Measurements from ENCODE around the gene CDIPT. TPM values are rescaled to one million over a fixed set of nuclear protein-coding genes. Genes with fewer than 3 reads are reported as not detected.
A peak's percentile ranks its signal among the peaks of the same experiment; 100 is the strongest.

Gene CDIPT
- total and polyA plus RNA-seq, 3 experiments from 2014 or later, result 63.9 to 109 (median 68.4) TPM

GRCh38 chr16:29854520-29855100 is 8.4 kb downstream of the CDIPT start:
- POLR2A ChIA-PET, result interaction anchor here (0.8 to 0.9 kb wide), 2 partner anchors 30 to 38 kb away, joined by 3 to 4 read pairs; no protein-coding TSS in a partner anchor
- Mint-ChIP-seq H3K27me3 (no peaks in the 10 kb centered on the region), H3K27ac (peak overlapping the region in 1 of 8 donors; percentile 67), H3K4me1 (peaks cover 0 to 4% (median 0%) of the 10 kb centered on the region in 3 donors), H3K36me3 (peaks cover 4 to 21% (median 4%) of the 10 kb centered on the region in 3 donors), H3K4me3 (no peak overlapping the region), H3K9me3 (no peaks in the 10 kb centered on the region)
- no peaks in the 10 kb centered on the region for H3K9me3 ChIP-seq (ENCODE audit: low read length)
- DNase-seq, result no peak
- H3K27ac ChIP-seq (ENCODE audit: low read depth, low read length), result no peak overlapping the region
- CTCF ChIA-PET, result interaction anchor here (0.9 to 1.7 kb wide), 4 partner anchors 22 to 175 kb away, joined by 3 read pairs; no protein-coding TSS in a partner anchor
- H3K4me3 ChIP-seq (ENCODE audit: low read length), result no peak overlapping the region
- H3K36me3 ChIP-seq (ENCODE audit: insufficient read depth, low read length), result no peaks in the 10 kb centered on the region
- H3K27me3 ChIP-seq (ENCODE audit: insufficient read depth, low read length, poor library complexity, severe bottlenecking), result no peaks in the 10 kb centered on the region
- H3K4me1 ChIP-seq (ENCODE audit: insufficient read depth, low read length), result no peaks in the 10 kb centered on the region

- Histone ChIP-seq H3K9me3 (ENCODE audit: low read length) (no peaks in the 10 kb centered on the region), H3K27me3 (ENCODE audit: insufficient read depth, low read length, poor library complexity, severe bottlenecking) (no peaks in the 10 kb centered on the region), H3K27ac (ENCODE audit: low read depth, low read length) (no peak overlapping the region), H3K4me1 (ENCODE audit: insufficient read depth, low read length) (no peaks in the 10 kb centered on the region), H3K36me3 (ENCODE audit: insufficient read depth, low read length) (no peaks in the 10 kb centered on the region), H3K4me3 (ENCODE audit: low read length) (no peak overlapping the region)
- Mint-ChIP-seq H3K4me1 (peaks cover 3 to 8% (median 5%) of the 10 kb centered on the region in 3 donors), H3K27me3 (no peaks in the 10 kb centered on the region), H3K9me3 (no peaks in the 10 kb centered on the region), H3K27ac (no peak overlapping the region), H3K4me3 (no peak overlapping the region), H3K36me3 (peaks cover 0 to 16% (median 0%) of the 10 kb centered on the region in 3 donors)
- DNase-seq, result no peak
- ChIA-PET POLR2A (no interaction called here), CTCF (interaction anchor here (1.0 to 1.7 kb wide), 5 partner anchors 14 to 153 kb away, joined by 3 to 6 read pairs (median 3); no protein-coding TSS in a partner anchor)
Measured at GRCh38 chr16:29852654-29853053, 10.4 kb downstream of the CDIPT start.

DNA sequence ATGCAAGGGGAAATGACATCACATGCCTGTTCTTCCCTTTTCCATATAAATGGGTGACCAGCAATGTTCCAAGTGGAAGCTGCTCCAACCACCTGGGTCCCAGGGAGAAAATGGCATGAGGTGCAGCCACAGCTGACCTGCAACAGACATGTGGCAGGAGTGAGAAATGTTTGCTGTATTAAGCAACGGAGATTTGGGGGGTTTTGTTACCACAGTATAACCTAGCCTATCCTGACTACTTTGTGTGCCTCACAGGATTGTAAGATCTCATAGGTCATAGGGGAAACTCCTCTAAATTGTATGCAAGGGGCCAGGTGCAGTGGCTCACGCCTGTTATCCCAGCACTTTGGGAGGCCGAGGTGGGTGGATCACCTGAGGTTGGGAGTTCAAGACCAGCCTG is 12.0 kb downstream of the CDIPT start:
- no peaks in the 10 kb centered on the region for H3K4me1 ChIP-seq (ENCODE audit: insufficient read depth, low read length)
- Mint-ChIP-seq H3K9me3 (no peaks in the 10 kb centered on the region), H3K27me3 (no peaks in the 10 kb centered on the region), H3K36me3 (peaks cover 0 to 26% (median 4%) of the 10 kb centered on the region in 3 donors), H3K4me3 (no peak overlapping the region), H3K4me1 (peaks cover 3 to 8% (median 5%) of the 10 kb centered on the region in 3 donors), H3K27ac (peak overlapping the region in 1 of 8 donors; percentile 36)
- no peaks in the 10 kb centered on the region for H3K27me3 ChIP-seq (ENCODE audit: insufficient read depth, low read length, poor library complexity, severe bottlenecking)
- H3K9me3 ChIP-seq (ENCODE audit: low read length), result no peaks in the 10 kb centered on the region
- no peak overlapping the region for H3K4me3 ChIP-seq (ENCODE audit: low read length)
- DNase-seq, result no peak
- CTCF ChIA-PET, result interaction anchor here (0.8 to 1.7 kb wide), 2 partner anchors 43 to 150 kb away, joined by 3 to 6 read pairs; no protein-coding TSS in a partner anchor
- POLR2A ChIA-PET, result interaction anchor here (0.6 to 0.7 kb wide), 4 partner anchors 43 to 215 kb away, joined by 4 to 7 read pairs (median 5); no protein-coding TSS in a partner anchor
- H3K27ac ChIP-seq (ENCODE audit: low read depth, low read length), result no peak overlapping the region
- peaks cover 5% of the 10 kb centered on the region for H3K36me3 ChIP-seq (ENCODE audit: insufficient read depth, low read length)

DNA sequence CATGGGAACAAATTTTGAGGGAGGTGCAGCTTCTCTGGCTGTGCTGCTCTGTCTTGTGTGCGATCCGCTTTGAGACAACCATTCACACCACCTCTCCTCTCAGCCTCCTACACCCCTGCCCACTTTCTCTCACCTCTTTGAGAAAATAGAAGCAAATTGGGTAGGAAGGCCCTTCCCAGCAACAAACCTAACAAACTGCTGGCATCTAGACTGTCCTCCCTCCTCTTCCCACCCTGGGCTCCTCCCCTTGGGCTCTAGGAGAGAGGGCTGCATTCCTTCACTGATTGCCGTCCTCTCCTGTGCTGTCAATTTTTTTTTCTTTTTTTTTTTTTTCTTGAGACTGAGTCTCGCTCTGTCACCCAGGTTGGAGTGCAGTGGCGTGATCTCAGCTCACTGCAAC is 13.5 kb downstream of the CDIPT start:
- H3K27me3 Mint-ChIP-seq, result no peaks in the 10 kb centered on the region
- peak overlapping the region in 1 of 8 donors; percentile 76 for H3K27ac Mint-ChIP-seq
- CTCF ChIA-PET, result interaction anchor here (0.7 to 5.8 kb wide), 24 partner anchors 7 to 209 kb away, joined by 3 to 88 read pairs (median 8); partner anchors contain the start of genes CDIPT, KIF22, MVP and PAGR1
- H3K36me3 Mint-ChIP-seq, result peaks cover 5 to 40% (median 9%) of the 10 kb centered on the region in 3 donors
- POLR2A ChIA-PET, result interaction anchor here (0.6 to 1.6 kb wide), 3 partner anchors 17 to 62 kb away, joined by 3 to 7 read pairs (median 6); partner anchors contain the start of gene PAGR1
- no peak overlapping the region for H3K4me3 Mint-ChIP-seq
- no peak for DNase-seq
- H3K4me3 ChIP-seq (ENCODE audit: low read length), result no peak overlapping the region
- H3K4me1 ChIP-seq (ENCODE audit: insufficient read depth, low read length), result no peaks in the 10 kb centered on the region
- H3K9me3 Mint-ChIP-seq, result no peaks in the 10 kb centered on the region
- H3K27me3 ChIP-seq (ENCODE audit: insufficient read depth, low read length, poor library complexity, severe bottlenecking), result no peaks in the 10 kb centered on the region
- peaks cover 5% of the 10 kb centered on the region for H3K36me3 ChIP-seq (ENCODE audit: insufficient read depth, low read length)
- no peaks in the 10 kb centered on the region for H3K9me3 ChIP-seq (ENCODE audit: low read length)
- no peak overlapping the region for H3K27ac ChIP-seq (ENCODE audit: low read depth, low read length)
- H3K4me1 Mint-ChIP-seq, result peaks cover 3 to 8% (median 5%) of the 10 kb centered on the region in 3 donors

GRCh38 chr16:29848420-29849297 is 14.4 kb downstream of the CDIPT start:
- H3K4me1 ChIP-seq (ENCODE audit: insufficient read depth, low read length), result no peaks in the 10 kb centered on the region
- H3K27me3 Mint-ChIP-seq, result no peaks in the 10 kb centered on the region
- peak; percentile 66 to 84 (median 74) for DNase-seq
- H3K4me3 Mint-ChIP-seq, result no peak overlapping the region
- peaks cover 3 to 8% (median 5%) of the 10 kb centered on the region in 3 donors for H3K4me1 Mint-ChIP-seq
- no peak overlapping the region for H3K4me3 ChIP-seq (ENCODE audit: low read length)
- peaks cover 5 to 48% (median 11%) of the 10 kb centered on the region in 3 donors for H3K36me3 Mint-ChIP-seq
- H3K27me3 ChIP-seq (ENCODE audit: insufficient read depth, low read length, poor library complexity, severe bottlenecking), result no peaks in the 10 kb centered on the region
- H3K36me3 ChIP-seq (ENCODE audit: insufficient read depth, low read length), result peaks cover 5% of the 10 kb centered on the region
- H3K9me3 ChIP-seq (ENCODE audit: low read length), result no peaks in the 10 kb centered on the region
- ChIA-PET POLR2A (interaction anchor here (0.5 to 1.6 kb wide), 11 partner anchors 14 to 248 kb away, joined by 3 to 9 read pairs (median 5); partner anchors contain the start of genes KIF22, MVP and PAGR1), CTCF (interaction anchor here (0.7 to 5.8 kb wide), 50 partner anchors 8 to 208 kb away, joined by 3 to 88 read pairs (median 5); partner anchors contain the start of genes CDIPT, HIRIP3, INO80E and KIF22)
- H3K9me3 Mint-ChIP-seq, result no peaks in the 10 kb centered on the region
- H3K27ac ChIP-seq (ENCODE audit: low read depth, low read length), result no peak overlapping the region
- H3K27ac Mint-ChIP-seq, result peak overlapping the region; percentile 45 to 68 (median 56)

DNA sequence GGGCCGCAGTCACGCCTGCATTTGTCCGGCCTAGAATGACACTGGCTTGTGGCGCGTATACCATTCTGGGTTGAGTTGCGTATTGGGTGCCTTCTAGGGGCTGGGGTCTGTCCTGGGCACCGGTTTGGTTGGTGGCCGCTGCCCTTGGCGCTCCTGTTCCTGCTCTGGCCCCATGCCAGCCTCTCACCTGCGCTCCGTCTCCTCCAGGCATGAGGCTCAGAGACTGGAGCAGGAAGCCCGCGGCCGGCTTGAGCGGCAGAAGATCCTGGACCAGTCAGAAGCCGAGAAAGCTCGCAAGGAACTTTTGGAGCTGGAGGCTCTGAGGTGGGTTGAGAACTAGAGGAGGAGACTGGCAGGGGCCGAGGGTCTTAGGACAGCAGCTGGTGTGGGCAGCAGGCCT is 17.4 kb downstream of the CDIPT start:
- Histone ChIP-seq H3K4me1 (ENCODE audit: insufficient read depth, low read length) (no peaks in the 10 kb centered on the region), H3K4me3 (ENCODE audit: low read length) (no peak overlapping the region), H3K27me3 (ENCODE audit: insufficient read depth, low read length, poor library complexity, severe bottlenecking) (no peaks in the 10 kb centered on the region), H3K27ac (ENCODE audit: low read depth, low read length) (no peak overlapping the region), H3K36me3 (ENCODE audit: insufficient read depth, low read length) (peaks cover 17% of the 10 kb centered on the region), H3K9me3 (ENCODE audit: low read length) (no peaks in the 10 kb centered on the region)
- no peak overlapping the region for H3K4me3 Mint-ChIP-seq
- no peaks in the 10 kb centered on the region for H3K27me3 Mint-ChIP-seq
- H3K27ac Mint-ChIP-seq, result peak overlapping the region in 3 of 8 donors; percentile 8 to 63 (median 23)
- no peak for DNase-seq
- H3K4me1 Mint-ChIP-seq, result peaks cover 3 to 8% (median 5%) of the 10 kb centered on the region in 3 donors
- H3K36me3 Mint-ChIP-seq, result peaks cover 5 to 72% (median 15%) of the 10 kb centered on the region in 3 donors
- CTCF ChIA-PET, result interaction anchor here (1.3 to 5.8 kb wide), 5 partner anchors 18 to 155 kb away, joined by 3 to 88 read pairs (median 8); partner anchors contain the start of genes CDIPT, MVP and PAGR1
- POLR2A ChIA-PET, result interaction anchor here (0.6 kb wide), 1 partner anchor 682 kb away, joined by 4 read pairs; no protein-coding TSS in a partner anchor
- H3K9me3 Mint-ChIP-seq, result no peaks in the 10 kb centered on the region

DNA sequence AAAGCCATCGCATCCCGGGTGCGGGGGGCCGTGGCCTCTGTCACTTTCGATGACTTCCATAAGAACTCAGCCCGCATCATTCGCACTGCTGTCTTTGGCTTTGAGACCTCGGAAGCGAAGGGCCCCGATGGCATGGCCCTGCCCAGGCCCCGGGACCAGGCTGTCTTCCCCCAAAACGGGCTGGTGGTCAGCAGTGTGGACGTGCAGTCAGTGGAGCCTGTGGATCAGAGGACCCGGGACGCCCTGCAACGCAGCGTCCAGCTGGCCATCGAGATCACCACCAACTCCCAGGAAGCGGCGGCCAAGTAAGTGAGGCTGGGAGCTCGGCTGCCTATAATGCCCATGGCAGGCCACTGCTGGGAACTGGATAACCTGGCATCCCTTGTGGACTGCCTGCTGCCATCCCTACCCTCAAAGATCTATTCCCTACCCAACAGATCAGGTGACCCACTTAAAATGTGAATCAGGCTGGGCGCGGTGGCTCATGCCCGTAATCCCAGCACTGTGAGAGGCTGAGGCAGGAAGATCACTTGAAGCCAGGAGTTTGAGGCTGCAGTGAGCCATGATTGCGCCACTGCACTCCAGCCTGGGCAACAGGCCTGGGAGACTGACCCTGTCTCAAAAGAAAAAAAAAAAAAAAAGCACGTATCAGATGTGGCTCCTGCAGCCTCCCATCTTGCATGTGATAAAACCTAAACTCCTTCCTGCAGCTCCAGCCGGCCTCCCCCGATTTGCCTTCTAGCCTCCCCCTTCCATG is 18.3 kb downstream of the CDIPT start:
- Histone ChIP-seq H3K9me3 (ENCODE audit: low read length) (no peaks in the 10 kb centered on the region), H3K4me3 (ENCODE audit: low read length) (no peak overlapping the region), H3K27ac (ENCODE audit: low read depth, low read length) (no peak overlapping the region), H3K27me3 (ENCODE audit: insufficient read depth, low read length, poor library complexity, severe bottlenecking) (no peaks in the 10 kb centered on the region), H3K36me3 (ENCODE audit: insufficient read depth, low read length) (peaks cover 17% of the 10 kb centered on the region), H3K4me1 (ENCODE audit: insufficient read depth, low read length) (no peaks in the 10 kb centered on the region)
- H3K9me3 Mint-ChIP-seq, result no peaks in the 10 kb centered on the region
- ChIA-PET POLR2A (interaction anchor here (0.6 kb wide), 1 partner anchor 682 kb away, joined by 4 read pairs; no protein-coding TSS in a partner anchor), CTCF (interaction anchor here (1.2 to 5.8 kb wide), 5 partner anchors 19 to 143 kb away, joined by 3 to 88 read pairs (median 8); partner anchors contain the start of genes CDIPT, MVP and PAGR1)
- no peaks in the 10 kb centered on the region for H3K27me3 Mint-ChIP-seq
- peaks cover 5 to 81% (median 16%) of the 10 kb centered on the region in 3 donors for H3K36me3 Mint-ChIP-seq
- peak overlapping the region in 4 of 8 donors; percentile 8 to 94 (median 44) for H3K27ac Mint-ChIP-seq
- no peak overlapping the region for H3K4me3 Mint-ChIP-seq
- H3K4me1 Mint-ChIP-seq, result peaks cover 3 to 5% (median 4%) of the 10 kb centered on the region in 3 donors
- no peak for DNase-seq
